HS-27A (cell line): ENCODE measurements around the gene HS6ST3.

Experiments
- DNase-seq: peaks from one replicate; pipeline ENCODE4 v3.0.0-alpha.2; 2012; ENCODE audit warnings: low read depth, missing footprints

HS6ST3 gene

DNA sequence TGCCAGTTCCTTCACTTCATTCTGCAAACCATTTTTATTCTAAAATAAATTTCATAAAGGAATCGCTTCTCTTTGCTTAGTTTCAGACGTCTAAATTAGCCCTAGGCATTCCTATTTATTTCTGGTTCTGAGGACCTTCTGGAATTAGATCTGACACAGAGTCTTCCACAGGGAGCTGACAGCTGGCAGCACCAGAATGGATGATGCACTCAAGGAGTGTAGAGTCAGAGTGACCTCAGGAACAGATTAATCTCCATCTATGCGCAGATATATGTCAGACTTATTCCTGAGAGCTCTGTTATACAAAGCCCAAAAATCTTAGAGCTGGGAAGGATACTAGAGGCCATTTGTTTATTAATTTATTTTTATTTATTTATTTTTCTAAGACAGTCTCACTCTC is 450.8 kb downstream of the HS6ST3 start:
- no peak for DNase-seq

DNA sequence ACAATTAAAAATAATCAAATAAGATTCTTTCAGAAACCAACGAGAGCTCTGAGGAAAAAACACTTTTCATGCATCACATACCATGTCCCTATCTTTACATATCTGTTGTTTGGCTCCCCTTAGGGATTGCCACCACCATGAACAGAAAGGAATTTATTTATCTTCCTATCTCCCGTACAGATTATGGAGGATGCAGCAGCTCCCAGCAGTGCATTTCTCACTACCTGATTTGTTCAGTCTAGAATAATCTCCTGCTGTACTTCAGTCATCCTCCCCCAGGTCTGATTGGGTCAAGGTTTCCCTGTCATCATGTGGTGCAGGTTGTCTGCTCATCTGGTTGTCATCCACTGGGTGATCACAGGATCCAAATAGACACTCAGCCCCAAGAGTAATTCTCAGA is 453.1 kb downstream of the HS6ST3 start:
- no peak for DNase-seq

DNA sequence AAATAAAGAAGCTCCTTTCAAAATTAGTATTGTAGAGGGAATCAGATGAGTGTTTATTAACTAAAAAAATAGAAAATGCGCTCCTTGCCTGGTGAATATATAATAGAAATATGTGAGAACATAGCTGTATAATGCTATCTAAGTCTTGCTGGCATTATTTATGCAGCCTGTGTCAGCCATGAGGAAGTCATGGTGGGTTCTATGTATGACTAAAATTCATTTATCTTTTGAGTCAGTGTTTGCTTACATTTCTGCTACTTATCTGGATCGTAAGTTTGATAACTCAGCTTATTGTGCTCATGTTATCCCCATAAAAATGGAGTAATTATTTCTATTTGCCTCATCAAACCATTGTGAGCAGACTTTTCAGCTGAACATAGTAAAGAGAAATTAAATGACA is 455.1 kb downstream of the HS6ST3 start:
- no peak for DNase-seq

DNA sequence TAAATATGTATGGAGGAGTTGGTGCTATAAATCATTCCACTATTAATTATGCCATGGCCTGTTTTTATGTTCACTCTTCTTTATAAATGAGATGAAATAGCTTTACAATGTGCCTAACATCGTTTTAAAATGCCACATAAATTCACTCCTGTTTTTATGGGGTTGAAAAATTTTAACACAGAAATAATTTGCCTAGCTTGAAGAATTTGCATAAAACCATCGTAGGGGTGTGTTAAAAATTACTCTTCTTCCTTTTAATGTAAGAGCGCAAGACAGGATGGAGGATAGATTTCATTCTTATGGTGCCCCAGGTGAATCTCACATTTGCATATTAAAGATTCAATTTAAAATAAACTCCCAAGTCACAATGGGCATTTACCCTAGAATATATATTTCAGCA is 456.6 kb downstream of the HS6ST3 start:
- no peak for DNase-seq

DNA sequence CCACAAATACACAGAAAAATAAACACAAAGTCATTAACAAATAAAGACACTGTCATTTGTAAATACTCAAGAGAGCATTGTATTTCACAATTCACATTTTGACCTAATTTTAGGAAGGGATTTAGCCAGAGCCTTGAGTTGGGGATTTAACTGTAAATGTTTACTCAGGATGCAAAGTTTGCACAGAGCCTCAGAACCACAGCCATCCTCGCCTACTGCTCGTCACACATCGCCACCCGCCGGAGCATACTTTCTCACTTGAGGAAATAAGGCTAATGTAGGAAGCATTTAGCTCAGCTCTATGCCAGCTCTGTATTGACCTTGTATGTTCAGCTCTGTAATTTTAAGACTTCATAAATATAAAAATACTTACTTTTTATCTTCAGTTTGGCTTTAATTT is 461.6 kb downstream of the HS6ST3 start:
- DNase-seq: no peak

DNA sequence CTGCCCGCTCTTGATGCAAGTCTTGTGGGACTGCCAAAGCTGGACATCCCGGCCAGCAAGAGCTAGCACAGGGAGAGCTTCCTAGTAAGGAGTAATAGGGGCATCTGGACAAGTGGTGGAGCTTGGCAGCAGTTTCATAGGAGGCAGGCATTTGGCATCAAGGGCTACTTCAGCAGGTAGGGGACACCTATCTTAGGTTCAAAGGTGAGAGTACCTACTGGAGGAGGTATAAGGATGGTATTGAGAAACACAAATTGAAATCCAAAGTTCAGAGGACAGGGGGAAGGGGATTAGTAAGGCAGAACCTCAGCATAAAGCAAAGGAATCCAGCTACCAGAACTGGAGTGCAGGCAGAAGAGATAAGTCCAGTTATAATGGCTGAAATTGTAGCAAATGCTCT is 462.7 kb downstream of the HS6ST3 start:
- DNase-seq: no peak

DNA sequence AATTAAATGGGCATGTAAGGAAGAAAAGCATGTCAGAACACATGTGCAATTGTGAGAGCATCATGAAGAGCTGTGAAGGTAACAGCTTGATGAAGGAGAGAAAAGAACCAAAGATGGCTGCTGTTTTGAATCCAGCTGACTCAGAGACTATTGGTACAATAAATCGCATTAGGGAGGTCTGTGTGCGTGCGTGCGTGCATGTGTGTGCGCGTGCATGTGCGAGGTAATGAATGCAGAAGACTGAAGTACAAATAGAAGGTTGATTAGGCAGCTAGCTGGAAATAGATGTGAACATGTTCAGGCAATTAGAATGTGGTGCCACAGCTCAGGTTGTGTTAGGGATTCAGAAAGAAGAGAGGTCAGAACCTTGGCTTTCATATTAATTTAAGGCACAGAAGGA is 463.9 kb downstream of the HS6ST3 start:
- DNase-seq: no peak

DNA sequence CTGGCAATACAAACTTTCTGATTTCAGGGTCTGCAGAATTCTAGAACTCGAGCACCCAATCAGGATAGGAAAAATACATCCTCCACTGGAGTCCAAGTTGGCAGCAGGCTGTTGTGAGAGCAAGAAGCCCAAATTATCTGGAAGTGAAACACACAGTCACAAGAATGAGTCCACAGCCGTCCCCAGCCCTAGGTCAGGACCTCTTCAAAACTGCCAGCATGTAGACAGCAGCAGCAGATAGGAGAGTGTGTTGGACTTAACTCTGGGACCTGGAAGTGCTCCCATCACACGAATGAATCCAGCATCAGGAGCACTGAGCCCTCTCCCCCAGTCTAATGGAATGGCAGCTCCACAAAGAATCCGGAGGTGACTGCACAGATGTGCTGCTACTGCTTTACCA is 483.7 kb downstream of the HS6ST3 start:
- DNase-seq: no peak

DNA sequence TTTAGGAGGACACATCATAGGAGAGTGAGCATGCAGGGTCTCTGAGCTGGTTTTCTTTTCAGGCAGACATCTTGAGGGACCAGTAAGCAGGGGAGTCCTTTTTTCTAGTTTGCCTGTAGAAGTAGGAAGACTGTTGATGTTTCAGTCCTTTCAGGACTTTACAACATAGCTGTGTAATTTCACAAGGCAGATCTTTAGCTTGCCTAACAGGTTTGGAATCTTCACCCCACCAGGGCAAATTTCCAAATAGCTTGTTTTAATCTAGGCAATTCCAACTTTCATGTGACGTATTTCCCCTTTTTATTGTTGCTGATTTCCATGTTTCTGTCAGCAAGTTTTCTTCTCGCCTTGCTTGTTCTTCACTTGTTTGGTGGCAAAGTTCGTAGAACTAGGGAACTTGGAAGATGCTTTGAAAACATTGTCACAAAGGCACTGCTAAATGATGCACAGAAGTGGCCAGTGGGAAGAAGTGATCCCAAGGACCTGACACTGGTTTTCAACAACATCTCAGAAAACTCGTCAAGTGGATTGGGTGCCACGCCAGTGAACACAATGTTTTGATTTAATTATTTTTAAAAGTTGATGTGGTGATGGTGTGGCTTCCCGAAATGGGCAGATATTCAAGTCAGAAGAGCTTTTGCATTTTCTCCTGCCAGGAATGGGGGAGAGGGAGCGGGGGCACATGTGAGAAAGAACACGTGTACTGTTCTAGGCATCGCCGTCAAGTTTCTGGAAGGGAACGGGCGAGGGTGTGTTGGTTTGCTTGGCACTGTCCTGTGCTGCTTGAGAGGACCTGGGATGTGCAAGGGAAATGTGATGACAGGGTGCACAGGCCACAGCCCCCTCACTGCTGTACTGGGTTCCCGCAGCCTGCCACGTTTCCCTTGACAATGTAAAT is 485.8 kb downstream of the HS6ST3 start:
- no peak for DNase-seq

DNA sequence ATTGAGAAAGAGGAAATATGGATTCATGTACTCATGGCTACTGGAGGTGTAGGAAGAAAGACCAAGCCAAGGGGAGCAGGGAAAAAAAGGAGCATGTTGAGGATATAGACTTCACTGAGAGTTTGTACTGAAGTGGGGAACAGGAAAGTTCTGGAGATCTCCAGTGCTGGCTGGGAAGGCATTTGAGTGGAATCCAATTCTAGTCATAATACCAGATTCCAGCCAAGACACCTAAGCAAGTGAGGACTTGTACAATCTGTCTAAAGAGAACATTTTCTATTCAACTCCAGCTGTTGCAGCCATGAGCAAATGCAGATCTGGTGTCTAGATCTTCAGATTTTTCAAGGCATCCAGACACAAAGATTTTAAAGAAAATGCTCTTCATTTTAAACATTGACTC is 491.8 kb downstream of the HS6ST3 start:
- DNase-seq: no peak

DNA sequence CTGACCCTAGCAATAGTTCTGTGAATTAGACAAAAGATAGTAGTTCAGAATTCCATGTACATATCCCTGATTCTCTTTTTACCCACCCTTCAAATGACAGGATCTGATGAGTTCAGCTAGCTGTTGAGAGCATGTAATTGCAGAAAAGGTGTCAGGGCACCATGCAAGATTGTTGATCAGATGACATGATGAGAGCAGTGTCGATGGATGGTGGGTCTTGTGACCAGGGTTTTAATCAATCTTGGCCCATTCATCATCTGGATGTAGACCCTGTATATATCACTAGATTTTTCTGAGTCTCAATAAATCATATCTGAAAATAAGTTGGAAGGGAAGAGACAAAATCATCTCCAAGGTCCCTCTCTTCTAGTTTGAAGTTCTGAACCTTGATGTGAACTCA is 525.3 kb downstream of the HS6ST3 start:
- no peak for DNase-seq

DNA sequence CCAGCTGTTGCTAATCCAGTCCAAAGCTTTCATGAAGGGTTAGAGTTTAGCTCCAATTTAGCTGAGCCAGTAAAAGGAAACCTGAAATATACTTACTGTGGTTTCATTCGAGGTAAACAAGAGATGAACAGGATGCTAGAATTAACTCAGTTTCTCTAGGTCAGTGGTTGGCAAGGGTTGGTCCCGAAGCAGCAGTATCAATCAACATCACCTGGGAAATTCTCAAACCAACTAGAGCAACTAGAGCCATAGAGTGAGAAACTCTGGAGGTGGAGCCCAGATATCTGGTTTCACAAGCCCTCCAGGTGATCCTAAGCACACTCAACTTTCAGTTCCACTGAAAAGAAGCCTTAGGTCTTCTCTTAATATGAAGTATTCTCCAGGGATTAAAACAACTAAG is 527.6 kb downstream of the HS6ST3 start:
- DNase-seq: no peak

DNA sequence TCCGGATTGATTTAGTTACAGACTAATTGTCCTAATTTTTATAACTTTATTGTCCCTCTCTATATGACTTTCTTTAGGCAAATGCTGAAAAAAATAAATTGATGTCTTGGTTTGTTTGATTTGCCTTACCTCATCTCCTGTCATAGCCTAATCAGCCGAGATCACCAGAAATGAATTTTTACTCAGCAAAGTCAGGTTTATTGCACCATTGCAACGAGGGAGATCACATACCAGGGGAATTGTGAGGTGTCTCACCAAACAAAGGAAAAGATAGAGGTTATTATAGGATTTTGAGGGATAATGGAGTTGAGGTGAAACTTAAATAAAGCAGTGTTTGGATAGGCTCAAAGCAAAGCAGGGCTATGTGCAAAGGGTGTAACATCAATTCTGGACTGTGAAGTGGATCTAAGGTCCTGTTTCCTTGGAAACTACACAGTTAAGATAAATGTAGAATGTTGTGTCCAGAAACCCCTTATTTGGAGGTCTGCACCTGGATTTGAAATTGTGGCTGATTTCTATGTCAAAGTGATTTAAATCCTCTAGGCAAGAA is 531.8 kb downstream of the HS6ST3 start:
- DNase-seq: no peak

DNA sequence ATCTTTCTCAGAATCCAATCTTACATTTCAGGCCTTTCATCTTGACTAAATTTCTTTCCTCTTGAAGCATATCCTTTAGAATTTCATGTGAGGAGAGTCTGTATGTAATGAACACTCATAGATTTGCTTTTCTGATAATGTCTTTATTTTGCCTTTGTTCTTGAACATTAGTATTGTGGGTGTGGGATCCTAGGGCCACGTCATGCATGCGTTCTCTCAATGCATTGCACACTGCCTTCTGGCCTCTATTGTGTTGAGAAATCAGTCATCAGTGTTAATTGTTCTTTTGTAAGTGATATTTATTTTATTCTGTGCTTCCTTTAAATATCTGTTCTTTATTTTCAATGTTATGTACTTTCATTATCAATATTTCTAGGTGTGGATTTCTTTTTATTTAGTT is 539.4 kb downstream of the HS6ST3 start:
- no peak for DNase-seq

DNA sequence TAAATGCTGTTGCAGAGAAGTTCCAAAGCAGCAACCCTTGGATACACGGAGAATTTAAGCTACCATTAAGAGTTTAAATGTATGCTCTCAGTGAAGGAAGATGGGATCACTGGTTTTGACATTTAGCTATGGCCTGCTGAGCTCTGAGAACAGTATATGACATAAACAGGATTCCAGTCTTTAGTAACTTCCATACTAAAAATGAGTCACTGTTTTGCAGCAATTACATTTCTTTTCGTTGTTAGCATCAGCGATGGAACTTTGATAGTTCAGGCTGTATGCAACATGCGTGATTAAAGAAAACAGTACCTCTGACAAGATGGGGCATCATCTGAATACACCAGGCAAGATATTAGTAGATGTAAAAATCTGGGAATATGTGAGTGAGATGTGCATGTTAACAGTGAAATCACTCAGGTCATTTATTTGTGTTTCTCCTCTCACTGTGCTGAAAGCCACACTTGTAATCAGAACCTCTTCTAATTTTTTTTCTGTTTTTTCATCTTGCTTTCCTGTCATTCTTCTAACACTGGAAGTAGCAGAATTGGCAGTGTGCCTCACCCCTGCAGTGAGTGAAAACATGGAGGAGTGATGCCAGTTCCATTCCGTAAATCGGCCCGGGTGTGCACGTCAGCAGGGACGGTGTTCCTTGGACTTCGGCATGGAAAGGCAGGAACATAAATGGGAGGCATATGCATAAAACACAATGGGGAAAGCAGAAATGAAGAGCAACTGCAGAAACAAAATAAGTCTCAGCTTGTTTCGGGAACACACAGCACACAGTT is 542.8 kb downstream of the HS6ST3 start:
- no peak for DNase-seq

DNA sequence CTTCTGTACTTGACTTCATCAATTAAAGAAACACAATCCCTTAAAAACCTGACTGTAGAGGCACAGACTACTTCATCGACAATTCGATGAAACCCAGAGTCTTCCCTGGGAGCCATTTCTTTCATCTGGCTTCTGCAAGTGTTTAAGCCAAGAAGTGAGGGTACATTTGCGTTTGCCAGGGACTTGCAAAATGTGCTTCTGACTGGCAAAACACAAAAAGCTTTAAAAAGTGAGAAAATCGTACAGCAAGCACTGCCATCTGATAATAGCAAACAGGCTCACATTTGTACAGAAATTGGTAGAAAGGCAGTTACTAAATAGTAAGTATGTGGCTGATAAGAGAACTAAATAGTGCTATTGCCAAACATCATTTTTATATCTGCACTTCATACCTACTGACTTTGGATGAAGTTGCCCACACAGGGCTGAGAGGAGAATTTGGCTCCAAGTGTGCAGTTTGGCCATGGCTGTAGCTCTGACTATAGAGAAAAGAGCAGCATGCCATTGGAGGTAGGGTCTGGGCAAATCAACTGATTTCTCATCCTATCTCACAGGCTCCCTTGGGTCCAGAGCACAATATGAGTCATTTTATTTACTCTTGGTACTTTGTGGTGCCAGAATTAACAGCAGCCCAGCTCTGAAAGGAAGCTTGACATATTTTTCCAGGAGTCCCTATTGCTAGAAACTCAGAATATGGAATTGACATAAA is 546.2 kb downstream of the HS6ST3 start:
- no peak for DNase-seq

DNA sequence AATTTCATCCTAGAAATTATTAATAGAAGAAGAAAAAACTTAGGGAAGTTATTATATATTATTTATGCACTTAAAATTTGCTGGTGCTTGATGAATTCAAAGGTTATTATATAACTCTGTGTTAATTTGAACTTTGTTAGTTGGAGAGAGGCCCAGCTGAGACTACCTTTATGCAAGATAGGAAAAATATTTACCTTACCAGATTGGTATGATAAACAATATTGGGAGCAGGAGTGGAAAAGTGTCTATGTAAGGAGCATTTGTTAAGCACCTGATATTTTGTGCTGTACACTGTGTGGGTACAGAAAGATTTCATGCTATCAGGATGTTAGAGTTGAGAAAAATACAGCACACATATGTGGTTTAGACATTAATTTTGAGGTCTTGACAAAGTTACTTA is 547.1 kb downstream of the HS6ST3 start:
- no peak for DNase-seq

DNA sequence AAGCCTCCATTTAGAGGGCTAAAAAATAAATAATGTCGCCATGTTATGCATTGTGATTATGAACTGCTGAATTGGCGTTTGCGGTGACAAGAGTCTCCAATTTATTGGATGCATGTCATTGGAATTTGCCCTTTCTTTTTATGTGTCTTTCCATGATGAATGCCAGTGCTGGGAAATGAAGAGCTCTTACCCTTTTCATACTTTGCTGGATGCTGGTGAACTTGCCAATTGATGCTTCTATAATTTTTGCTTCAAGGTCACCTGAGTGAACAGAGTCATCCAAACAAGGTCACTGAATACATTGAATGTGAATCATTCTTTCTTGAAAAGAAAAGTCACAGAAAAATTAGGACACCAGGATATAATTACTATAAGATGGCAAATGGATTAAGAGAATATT is 556.2 kb downstream of the HS6ST3 start:
- no peak for DNase-seq

DNA sequence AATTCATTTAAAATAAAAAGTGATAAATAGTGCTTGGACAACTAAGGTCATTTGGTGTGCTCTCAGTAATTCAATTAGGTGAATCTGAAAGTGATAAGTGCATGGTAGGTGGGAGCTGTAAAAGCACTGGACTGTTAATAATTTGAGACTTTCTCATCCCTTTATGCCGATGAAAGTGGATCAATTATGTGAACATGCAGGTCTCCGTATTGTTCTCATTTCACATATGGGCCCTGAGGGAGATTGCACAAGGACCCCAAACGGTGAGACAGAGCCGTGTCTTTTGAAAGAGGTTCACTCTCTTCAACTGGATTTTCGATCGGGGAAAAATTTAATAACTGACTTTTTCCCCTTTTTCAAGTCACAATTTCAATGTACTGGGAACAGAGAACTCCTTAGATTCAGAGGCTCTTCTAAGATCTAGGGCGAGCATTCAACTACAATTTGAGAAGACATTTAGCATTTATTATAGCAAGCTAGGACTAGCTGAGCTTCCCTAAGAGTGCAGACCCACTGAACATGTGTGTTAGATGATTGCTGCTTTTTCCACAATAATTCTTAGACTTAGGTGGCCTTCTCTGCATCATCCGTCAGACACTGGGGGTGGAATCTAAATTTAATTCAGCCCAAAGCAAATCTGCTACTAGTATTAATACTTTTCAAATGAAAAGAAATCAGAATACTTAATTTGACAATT is 556.8 kb downstream of the HS6ST3 start:
- no peak for DNase-seq

DNA sequence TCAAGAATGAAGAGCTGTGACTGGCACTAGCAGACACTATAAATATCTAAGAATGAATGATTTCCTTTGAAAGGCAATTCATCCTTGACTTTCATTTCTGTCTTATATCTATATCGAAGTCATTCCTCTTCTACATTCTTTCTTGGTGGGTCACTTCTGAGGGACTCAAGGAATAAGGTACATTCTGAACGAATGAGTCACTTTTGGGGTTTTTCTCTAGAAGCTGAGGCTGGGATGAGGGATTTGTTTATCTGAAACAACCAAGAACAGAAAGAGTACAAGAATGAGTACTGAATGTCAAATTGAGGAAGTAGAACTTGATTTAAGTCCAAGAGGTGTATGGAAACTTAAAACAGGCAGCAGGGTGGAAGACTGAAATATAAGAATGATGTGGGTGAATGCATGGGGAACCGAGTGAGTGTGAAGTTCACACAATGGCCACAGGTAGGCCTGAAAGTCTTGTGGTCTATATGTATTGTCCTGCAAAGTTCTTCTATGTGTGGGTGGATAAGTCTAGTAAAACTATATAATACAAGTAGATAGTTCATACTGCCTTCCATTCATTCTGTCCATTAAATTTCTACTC is 560.5 kb downstream of the HS6ST3 start:
- DNase-seq: no peak

DNA sequence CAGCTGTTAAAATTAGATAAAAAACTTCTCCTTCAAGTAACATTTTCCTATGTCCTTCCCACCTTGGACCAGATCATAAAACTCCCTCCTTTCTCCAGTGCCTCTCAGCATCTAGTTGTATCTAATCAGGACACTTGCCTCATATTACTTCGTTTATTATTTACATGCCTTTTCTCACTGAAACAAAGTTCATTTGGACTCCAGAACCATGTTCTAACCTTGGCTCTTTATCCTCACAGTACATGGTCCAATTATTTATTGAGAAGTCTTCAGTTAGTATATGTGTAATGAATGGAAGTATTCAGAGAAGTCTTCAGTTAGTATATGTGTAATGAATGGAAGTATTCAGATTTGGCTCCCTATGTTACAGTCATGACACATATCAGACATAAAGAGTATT is 561.7 kb downstream of the HS6ST3 start:
- no peak for DNase-seq

DNA sequence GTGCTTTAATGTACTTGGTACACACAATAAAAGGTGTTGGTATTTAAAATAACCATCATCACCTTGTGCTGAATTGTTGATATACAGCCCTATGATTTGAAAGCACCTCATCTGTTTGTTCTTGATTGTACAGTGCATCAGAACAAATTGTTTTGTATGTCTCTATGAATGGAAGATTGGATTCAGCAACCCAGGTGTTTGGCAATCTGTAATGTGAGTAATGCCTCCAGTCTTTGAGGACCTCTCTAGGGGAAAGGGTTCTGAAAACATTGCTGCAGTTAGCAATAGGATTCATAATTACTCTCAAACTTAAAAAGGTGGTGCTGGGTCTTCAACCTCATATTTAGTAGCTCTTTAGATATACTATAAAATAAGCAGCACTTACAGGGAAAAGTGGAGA is 562.6 kb downstream of the HS6ST3 start:
- no peak for DNase-seq
